ENCODE data around the gene PDE2A.

PDE2A gene

DNA sequence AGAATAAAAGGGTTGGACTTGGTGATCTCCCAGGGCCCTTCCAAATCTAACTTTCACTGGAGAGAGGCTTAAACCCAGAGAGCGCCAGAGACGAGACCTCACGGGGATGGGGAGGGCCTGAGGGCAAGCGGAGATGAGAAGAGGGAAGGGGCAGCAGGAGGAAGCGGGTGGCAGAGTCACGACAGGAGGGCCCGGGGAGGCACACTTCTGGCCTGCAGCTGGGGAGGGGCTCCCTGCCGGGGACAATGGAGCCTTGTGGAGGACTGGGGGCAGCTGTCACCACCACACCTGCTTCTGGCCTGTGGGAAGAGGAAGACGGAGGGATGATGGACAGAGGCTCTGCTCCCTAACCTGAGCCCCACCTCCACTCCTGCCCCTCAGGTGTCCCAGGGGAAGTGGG is 40.2 kb downstream of the PDE2A start:
- no peak for DNase-seq

DNA sequence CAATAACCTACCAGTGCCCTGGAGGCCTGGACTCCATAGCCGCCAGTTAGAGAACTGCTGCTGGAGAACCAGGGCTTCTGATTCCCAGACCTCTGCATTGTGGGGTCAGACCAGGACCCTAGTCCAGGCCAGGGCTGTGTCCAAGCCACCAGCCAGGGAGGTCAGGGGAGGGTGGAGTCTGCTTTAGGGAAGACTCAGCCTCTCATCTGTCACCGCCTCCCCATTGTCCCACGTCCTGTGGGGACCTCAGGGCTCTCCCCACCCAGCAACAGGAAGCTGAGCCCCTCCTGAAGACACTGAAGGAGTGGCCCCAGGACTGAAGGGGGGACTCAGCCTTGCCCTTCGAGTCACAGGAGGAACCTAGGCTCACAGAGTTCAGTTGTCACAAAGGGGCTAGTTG is 41.2 kb downstream of the PDE2A start:
- no peak for DNase-seq

DNA sequence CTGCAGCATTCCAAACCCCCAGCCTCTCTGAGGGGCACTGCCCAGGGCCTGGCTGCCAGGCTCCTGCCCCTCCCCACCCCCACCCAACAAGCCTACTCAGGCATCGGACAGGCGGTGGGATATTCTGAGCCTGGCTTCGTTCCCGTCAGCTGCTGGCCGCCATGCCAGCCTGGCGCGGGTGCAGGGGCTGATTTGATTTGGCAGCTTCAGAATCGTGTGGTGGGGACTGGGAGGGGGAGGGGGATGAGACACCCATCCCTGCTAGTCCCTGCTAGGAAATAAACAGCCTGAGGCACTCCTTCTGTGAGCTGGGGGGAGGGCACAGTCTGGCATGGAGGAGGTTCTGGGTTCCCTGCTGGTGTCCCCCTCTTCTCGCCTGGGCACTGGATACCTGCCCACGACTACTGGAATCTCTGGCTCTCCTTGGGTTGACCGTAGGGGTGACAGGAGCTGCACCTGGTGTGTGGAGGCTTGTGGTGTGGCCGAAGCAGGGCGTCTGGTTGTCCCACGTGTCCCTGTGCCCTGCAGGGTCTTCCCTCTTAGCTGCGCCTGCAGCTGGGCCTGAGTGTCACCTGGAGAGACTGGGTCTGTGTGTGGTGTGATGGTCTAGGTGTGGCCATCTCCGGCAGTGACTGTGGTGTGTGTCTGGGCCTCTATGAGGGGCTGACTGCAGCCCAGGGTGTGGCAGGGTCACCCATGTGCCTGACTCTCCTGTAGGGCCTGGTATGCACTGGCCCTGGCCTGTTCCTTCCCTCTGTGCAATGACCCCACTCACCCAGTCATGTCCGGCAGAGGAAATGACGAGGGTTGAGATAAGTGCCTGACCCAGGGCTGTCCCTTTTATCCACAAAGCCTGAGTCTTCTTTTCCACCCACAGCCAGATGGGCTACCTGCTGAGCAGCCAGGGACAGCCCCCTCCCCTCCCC is 42.2 kb downstream of the PDE2A start:
- no peak for DNase-seq

DNA sequence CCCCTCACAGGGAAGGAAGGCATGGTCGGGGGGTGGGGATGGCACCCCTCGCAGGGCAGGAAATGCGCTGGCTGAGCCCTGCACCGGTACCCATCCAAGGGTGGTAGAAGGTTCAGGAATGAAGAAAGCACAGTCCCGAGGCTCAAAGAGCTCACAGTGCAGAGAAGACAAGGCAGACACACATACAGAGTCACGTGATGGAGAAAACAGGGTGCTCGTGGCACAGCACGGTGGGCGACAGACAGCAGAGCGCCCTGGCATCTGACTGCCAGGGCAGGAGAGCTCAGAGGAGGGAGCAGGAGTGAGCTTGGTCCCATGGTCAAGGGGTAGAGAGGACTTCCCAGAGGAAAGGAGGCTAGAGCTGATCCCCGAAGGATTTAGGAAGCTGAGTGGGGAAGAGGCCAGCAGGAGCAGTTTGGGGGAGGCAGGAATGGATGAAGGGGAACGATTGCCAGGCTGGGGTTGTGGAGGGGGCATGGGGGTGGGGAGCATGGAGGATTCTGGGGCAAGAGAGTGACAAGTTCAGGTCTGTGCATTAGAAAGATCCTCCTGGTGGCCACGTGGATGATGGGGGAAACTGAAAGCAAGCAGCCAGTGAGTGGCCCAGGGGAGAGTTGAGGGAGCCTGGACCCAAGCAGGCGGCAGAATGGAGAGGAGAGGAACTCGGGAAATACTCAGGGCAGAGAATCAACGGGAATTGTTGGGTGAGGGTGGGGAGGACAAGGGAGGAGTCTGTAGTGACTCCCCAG is 43.9 kb downstream of the PDE2A start:
- DNase-seq = no peak

DNA sequence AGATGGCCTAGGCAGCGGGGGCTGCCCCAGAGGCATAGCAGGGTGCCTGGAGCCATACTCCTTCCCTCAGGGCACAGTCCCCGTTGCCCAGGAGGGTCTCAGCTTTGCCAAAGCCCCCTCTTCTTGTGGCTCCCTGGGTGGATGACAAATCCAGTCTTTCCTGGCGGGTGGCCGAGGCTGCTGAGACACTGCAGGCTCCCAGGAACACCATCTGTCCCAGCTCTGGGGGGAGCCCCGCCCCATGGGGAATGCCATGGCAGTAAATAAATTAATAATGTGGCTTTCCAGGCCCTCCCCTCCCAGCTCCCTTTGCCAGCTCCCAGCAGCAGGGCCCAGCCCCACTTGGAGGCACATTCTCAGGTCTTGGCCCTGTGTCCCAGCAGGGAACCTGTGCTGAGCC is 45.0 kb downstream of the PDE2A start:
- DNase-seq = no peak

DNA sequence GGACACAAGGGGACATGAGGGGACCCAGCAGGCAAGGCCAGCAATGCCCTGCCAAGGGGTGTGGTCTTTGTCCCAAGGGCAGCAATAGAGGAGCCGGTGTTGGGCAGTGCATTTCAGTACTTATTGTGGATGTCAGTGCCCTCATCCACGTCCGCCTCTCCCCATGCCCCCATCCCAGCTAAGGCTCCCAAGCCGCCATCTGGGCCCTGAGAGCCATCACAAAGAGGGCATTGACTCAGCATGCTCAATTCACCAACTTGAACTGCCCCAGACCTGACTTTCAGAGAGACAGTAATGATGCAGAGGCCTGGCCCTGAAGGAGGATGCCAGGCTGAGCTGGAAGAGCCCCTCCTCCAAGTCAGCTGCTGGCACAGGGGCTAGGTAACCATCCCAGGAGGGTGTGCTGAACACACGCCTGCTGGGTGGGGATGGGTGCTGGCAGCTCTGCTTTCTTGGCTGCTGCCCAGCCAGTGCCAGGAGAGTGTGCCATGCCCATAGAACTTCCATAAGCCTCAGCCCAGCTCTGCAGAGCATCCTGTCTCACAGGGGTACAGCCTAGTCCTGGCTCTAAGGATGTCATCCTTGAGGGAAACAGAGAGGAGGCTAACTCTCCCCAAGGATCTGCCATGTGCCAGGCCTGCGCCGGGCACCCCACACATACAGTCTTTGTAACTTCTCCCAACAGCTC is 46.5 kb downstream of the PDE2A start:
- DNase-seq = no peak

DNA sequence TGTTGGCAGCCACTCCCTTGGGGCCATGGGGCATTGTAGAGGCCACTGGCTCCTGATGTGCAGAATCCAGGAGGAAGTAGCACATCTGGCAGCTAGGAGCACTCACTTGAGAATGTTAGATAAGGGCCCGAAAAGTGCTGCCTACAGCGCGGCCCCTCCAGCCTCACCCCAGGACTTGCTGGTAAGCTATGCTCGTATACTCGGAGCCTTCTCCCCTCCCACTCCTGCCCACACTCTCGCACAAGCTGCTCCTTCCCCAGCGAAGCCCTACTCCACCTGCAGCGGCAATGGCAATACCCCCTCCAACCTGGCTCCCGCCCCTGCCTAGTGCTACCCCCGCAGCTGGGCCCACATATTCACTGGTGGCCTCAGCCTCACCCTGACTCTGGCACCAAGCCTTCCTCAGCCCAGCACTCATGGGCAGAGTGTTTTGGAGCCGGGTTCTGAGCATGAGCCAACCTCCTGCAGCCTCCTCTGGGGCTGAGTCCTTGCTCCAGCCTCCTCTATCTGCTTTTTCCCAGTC is 47.7 kb downstream of the PDE2A start:
- DNase-seq = no peak

DNA sequence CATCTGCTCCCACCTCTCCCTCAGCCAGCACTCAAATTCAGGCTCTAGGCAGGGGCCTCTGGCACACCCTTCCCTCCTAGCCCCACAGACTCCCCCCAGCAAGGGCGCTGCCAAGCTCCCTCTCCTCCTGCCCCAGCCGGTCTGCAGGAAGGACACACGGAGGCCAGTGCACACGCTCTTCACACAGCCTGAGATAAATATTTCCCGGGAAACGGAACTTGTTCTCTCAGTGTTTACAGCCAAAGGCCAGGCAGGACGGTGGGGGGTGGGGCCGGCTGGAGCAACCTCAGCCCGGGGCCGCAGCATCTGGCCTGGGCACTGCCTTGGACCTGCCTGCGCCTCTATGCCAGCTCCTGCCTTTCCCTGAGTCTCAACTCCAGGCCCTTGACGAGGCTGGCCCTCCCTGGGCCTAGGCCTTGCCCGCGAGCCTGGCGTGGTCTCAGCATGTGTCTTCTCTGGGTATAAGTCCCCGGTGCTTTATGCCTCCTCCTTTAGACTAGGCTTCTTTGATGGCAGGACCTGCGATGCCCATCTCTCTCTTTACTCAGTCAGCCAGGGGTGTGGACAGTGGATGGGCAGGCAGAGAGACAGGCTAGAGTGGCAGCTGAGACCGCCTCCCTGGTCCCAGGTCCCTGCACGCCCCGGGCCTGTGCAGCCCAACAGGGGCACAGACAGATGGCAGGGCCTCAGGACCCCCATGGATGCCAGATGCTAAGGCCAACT is 48.4 kb downstream of the PDE2A start:
- DNase-seq = no peak

DNA sequence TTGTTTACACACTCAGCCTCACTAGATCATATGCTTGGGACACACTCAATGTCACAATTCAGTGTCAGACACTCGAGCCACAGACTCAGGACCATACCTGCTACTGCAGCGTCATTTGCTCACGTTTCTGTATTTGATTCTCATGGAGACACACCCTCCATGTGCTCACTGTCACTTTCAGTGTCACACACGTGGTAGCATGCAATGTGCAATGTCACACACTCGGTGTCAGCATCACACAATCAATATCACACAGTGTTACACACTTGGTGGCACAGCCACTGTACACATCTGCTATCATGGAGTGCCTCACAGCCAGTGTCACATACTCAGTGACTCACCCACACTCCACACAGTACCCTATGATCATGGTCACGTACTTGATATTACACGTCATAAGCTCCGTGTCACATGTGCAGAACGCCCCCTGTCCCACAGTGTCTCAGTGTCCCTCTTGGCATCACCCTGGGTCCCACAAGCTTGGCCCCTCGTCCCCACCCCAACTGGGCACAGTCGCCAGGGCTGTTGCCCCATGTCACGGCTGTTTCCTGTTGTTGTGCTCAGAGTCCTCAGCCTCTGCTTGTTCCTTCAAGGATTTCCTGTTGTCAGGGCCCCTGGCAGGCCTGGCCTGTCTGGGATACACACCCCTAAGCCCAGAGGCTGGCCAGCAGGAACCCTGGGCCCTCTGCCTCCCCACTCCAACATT is 49.6 kb downstream of the PDE2A start:
- no peak for DNase-seq

DNA sequence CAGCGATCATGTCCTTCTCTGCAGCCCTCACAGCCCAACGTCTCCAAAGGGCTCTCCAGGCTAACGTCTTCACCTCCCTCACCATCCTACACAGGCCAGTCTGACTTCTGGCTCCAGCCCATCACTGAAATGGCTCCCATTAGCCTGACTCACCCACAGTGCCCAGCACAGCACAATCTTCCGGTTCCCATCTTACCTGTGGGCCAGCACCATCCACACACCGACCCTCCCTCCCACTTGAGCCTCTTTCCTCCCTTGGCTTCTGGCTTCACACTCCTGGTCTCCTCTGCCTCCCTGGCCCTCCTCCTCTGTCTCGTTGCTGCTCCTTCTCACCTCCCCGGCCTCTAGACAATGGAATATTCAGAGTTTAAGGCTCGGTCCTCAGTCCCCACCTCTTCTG is 51.2 kb downstream of the PDE2A start:
- no peak for DNase-seq

DNA sequence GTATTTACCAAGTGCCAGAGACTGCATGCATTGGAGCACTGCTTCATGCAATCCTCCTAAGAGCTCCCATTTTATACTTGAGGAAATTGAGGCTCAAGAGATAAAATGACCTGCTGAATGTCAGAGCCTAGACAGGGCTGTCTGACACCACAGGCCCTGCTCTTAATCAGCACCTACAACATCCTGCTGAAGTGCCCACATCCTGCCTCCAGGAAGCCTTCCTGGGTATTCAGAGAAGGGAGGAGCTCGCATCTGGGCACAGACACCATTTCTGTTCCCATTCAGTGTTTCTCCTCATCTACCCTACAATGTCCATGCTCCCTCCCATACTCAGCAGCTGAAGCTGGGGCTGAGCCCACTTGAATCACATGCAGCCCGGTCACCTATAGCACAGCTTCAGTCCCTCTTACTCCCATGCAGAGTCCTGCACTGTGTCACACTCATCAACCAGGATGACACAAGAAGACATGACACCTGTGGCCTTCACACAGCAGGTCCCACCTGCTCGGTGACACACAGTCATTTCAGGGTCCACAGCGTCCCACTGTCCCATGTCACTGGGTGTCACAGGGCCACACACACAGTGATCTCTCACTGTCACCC is 53.1 kb downstream of the PDE2A start:
- peak; percentile 46 for DNase-seq

DNA sequence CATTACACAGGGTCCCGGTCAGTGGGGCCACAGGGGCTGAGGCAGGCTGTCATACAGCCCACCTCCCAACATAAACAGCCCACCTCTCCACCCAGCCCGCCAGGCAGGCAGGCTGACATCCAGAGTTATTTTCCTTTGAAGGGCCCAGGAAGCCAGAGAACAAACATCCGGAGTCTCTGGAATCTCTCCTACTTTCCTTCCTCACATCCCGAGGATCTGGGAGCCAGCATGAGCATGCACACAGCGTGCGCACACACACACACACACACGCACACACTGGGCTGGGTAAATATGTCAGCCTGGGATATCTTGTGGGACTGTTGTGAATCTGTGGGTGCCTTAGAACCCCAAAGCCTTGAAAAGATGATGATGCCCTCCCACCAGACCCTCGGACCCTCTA is 55.4 kb downstream of the PDE2A start:
- DNase-seq = no peak

DNA sequence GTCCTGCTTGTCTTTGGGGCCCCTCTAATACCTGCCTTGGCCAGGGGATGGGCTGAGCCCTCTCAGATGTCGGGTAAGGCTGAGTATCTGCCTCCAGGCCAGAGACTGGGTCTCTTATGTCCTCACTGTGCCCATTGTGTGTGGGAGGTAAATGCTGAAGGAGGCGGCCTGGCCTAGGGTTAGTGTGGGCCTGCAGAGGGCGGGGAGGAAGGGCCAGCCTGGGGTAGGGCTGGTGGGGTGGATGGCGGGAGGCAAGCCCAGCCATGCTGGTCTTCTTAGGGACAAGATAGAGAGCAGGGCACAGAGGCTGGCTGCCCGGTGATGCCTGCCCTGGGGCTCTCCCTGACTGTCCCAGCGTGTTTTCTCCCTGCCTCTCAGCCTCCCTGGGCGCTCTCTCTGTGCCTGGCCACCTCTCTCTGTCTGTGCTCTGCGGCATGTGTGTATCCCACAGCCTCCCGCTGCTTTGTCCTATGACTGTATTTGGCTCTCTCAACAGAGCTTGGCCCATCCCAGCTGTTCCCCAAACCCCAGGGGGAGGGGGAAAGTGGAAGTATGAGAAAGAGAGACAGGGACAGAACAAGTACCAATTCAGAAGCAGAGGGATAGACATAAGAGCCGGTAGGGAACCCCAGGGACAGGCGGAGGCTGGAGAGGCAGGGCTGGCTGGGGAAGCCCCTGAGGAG is 57.0 kb downstream of the PDE2A start:
- no peak for DNase-seq

DNA sequence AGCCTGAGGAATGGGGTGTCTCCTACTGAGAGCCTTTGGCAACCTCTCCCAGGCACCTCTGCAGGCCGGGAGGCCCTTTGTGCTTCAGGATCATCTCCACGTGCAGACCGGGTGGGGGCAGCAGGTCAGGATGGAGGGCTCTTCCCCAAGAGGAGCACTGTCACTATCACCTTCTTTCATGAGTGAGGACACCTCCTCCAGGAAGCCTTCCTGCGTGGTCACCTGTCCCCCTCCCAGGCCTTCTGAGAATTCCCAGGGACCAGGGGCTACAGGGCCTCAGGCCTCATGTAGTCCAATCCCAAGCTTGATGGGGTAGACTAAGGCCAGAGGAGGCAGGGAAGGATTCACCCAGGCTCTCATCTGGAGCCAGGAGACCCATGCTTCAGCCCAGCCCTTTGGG is 57.6 kb downstream of the PDE2A start:
- DNase-seq = no peak

DNA sequence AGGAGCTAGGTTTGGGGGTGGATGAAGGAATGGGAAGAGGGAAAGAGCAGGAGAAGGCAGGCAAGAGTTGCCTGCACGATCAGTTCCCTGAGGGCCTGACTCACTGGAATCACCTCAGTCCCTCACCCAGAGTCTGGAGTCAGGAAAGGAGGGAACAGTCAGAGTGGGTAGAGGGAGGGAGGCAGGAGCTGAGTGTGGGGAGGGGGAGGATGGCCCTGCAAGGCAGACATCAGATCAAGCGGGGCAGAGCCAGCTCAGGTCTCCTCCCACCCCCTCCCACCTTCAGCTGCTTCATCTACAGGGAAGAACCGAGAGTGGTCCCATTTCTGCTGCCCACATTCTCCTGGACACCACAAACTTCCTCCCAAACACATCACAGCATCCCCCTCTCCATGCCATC is 58.9 kb downstream of the PDE2A start:
- no peak for DNase-seq

DNA sequence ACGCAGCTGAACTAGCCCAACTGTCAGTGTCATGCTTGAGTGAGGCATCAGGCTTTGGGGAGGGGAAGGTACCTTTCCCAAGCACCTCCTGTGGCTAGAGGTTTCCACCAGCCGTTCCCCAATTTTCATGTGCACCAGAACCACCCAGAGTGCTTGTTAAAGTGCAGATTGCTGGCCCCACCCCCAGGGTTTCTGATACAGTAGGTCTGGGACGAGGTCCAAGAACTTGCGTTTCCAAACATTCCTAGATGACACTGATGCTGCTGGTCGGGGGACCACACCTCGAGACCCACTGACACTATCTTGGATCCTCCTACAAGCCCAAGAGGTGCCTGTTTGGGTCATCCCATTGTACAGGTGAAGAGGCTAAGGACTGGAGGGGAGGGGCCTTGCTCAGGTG is 59.8 kb downstream of the PDE2A start:
- no peak for DNase-seq

DNA sequence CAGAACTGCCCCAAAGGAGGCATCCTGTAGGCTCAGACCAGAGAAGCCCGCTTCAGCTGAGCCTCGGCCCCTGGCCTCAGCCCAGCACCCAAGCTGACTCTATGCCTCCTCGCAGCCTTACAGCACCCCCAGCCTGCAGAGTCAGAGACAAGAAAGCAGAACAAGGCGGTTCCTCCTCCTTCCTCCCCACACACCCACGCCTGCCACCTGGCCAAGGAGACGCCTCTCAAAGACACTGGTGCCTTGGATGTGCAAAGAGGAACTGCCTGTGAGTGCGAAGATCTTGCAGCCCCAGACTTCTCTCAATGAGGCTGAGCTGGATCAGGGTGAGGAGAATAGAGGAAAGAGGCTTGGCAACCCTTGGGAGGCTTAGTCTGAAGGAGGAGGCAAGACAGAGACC is 60.2 kb downstream of the PDE2A start:
- peak; percentile 11 for DNase-seq

DNA sequence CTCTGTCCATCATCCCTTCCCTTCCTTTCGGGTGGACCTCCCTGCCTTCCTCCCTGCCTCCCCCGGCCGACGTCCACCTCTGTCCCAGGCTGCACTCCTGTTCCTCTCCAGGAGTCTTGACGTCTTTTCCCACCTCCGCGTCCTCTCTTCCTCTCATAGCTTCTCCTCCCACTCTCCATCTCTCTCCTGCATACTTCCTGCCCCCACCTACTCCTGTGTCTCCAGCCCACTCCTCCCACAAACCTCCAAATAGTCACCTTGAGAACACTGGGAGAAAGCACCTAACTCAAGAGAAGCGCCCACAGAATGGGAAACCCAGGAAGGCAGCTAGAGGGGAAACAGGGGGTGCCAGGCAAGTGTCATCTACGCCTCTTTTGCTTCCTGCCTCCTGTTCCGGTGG is 60.8 kb downstream of the PDE2A start:
- no peak for DNase-seq

DNA sequence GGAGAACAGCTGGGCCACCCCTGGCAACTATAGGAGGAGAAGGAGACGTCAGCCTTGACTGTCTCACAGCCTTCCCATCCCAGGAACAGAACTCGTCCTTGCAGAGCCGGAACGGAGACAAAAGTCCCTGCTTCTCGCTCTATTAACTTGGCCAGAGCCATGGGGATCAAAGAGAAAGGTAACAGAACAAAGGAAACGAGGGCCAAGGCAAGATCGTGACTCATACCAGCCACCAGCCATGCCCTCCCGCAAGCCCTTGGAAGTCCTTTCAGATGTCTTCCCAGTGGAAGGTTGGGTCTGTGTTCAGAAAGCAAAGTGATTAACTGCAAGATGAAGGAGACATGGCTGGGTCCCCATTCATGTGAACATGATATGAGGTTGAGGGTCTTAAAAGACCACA is 64.7 kb downstream of the PDE2A start:
- DNase-seq = no peak

DNA sequence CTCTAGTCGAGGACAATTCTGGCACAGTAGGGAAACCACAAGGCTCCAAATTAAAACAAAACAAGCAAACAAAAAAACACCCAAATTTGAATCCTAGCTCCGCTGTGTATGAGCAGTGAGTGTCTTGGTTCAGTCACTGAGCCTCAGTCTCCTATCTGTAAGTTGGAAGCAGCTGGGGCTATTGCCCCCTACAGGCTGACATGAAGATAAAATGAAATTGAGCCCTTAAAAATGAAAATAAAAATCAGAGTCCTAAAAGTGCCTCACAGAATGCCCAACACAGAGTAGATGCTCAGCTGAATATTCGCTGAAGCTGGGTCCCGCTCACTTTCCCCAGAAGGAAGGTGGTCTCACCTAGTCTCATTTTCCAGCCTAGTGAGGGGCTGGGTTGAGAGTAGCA is 65.2 kb downstream of the PDE2A start:
- DNase-seq = peak; percentile 41

DNA sequence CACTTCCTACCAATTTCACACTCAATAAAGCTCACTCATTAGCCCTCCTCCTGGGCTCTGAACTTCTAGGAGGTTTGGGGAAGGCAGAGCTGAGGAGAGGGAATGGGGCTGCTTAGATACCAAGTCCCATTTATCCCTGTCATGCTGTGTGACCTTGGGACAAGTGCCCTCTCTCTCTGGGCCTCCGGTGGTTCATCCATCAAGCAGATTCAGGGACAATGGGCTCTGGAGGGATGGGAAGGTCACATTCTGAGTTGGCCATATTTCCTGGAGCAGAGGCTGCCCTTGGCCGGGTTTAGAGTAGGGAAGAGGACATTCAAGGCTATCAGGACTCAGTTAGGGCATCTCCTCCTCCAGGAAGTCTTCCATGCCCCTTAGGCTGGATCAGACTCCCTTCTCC is 66.7 kb downstream of the PDE2A start:
- DNase-seq = no peak
